ENCODE results near the gene FIGNL1. TPM values are rescaled to one million over a fixed set of nuclear protein-coding genes. Genes with fewer than 3 reads are reported as not detected.

FIGNL1 gene
- total RNA-seq, 1 donor from 2014 or later, result 11.1 TPM

DNA sequence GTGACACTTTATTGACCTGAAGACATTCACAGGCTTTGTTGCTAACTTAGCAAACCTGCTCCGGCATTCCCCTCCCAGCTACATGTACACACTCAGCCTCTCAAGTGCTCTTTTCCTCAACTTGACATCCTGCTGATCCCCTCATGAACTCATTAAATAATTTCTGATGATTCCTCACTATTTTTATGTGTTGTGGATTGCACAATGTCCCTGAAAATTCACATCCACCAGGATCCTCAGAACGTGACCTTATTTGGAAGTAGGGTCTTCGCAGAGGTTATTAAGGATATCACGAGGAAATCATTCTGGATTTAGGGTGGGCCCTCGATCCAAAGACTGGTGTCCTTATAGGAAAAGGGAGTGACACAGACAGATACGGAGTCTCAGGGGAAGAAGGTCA, 27.3 kb downstream of the FIGNL1 start:
- H3K9me3 Mint-ChIP-seq (ENCODE audit: unreplicated experiment), result no peaks in the 10 kb centered on the region

DNA sequence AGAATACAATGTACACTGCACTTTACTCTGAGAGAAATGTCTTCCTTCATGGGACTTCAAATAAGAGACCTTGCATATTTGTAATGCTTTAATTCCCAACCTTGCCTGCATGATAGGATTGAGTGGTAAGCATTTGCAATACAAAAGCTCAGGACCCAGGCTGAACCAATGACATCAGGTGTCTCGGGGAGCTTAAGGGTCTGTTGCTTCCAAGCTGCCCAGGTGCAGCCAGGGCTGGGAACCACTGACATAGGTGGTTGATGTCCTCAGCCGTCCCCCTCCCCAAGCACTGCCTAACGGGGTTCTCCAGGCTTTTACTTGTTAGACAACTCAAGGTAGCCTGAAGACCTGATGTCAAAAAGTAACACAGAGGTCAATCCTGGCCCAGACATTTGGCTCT, 29.1 kb downstream of the FIGNL1 start:
- Mint-ChIP-seq H3K27me3 (ENCODE audit: unreplicated experiment) (no peaks in the 10 kb centered on the region), H3K4me3 (ENCODE audit: unreplicated experiment) (no peak overlapping the region), H3K36me3 (ENCODE audit: unreplicated experiment) (no peaks in the 10 kb centered on the region), H3K4me1 (ENCODE audit: low read depth, unreplicated experiment) (peaks cover 7% of the 10 kb centered on the region), H3K27ac (ENCODE audit: unreplicated experiment) (no peak overlapping the region), H3K9me3 (ENCODE audit: unreplicated experiment) (no peaks in the 10 kb centered on the region)
- TF ChIP-seq, protein P1, sequence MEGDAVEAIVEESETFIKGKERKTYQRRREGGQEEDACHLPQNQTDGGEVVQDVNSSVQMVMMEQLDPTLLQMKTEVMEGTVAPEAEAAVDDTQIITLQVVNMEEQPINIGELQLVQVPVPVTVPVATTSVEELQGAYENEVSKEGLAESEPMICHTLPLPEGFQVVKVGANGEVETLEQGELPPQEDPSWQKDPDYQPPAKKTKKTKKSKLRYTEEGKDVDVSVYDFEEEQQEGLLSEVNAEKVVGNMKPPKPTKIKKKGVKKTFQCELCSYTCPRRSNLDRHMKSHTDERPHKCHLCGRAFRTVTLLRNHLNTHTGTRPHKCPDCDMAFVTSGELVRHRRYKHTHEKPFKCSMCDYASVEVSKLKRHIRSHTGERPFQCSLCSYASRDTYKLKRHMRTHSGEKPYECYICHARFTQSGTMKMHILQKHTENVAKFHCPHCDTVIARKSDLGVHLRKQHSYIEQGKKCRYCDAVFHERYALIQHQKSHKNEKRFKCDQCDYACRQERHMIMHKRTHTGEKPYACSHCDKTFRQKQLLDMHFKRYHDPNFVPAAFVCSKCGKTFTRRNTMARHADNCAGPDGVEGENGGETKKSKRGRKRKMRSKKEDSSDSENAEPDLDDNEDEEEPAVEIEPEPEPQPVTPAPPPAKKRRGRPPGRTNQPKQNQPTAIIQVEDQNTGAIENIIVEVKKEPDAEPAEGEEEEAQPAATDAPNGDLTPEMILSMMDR (IDR thresholded peaks at IDR 0.05; ENCODE audit: partially characterized antibody, unreplicated experiment), result no peak
- DNase-seq, result no peak

More for the DNA sequence above, 27.3 kb downstream of the FIGNL1 start:
- TF ChIP-seq, protein P1 (IDR thresholded peaks at IDR 0.05; ENCODE audit: partially characterized antibody, unreplicated experiment), result no peak
- Mint-ChIP-seq H3K4me3 (ENCODE audit: unreplicated experiment) (no peak overlapping the region), H3K4me1 (ENCODE audit: low read depth, unreplicated experiment) (peaks cover 7% of the 10 kb centered on the region), H3K36me3 (ENCODE audit: unreplicated experiment) (no peaks in the 10 kb centered on the region), H3K27ac (ENCODE audit: unreplicated experiment) (no peak overlapping the region), H3K27me3 (ENCODE audit: unreplicated experiment) (no peaks in the 10 kb centered on the region)
- no peak for DNase-seq

DNA sequence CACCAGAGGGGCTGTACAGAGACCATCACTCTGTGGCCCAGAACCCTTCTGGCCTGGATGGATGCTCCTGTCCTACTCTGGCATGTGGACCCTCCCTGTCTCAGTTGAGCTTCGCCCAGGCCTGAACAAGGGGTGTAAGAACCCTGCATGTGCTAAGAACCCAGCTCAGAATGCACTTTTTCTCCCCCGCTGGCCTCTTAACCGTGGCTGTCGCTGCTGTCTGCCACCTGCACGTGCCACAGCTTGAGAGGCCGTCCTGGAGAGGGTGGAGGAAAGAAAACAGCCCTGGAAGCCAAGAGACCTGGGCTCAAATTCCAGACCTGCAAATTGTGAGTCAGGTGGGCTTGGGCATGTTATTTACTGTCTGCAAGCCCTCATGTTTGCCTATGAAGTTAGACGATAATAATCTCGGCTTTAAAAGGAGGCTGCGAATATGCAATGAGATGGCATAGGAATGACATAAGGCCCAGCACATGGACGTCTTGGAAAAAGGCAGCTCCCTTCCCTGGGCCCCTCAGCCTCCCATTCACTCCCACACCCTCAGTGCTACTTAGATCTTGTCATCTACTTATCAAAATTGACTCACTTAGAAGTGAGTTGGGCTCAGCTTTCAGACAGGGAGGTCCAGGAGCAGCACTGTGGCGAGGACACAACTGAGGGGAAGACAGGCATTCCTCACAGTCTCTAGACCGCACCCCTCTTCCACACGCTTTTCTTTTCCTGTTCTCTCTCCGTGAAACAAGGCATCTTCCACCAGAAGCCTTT, 31.4 kb downstream of the FIGNL1 start:
- TF ChIP-seq, protein P1 (IDR thresholded peaks at IDR 0.05; ENCODE audit: partially characterized antibody, unreplicated experiment), result no peak
- Mint-ChIP-seq H3K27me3 (ENCODE audit: unreplicated experiment) (no peaks in the 10 kb centered on the region), H3K36me3 (ENCODE audit: unreplicated experiment) (no peaks in the 10 kb centered on the region), H3K27ac (ENCODE audit: unreplicated experiment) (no peak overlapping the region), H3K9me3 (ENCODE audit: unreplicated experiment) (no peaks in the 10 kb centered on the region), H3K4me1 (ENCODE audit: low read depth, unreplicated experiment) (peaks cover 4% of the 10 kb centered on the region), H3K4me3 (ENCODE audit: unreplicated experiment) (no peak overlapping the region)
- no peak for DNase-seq

DNA sequence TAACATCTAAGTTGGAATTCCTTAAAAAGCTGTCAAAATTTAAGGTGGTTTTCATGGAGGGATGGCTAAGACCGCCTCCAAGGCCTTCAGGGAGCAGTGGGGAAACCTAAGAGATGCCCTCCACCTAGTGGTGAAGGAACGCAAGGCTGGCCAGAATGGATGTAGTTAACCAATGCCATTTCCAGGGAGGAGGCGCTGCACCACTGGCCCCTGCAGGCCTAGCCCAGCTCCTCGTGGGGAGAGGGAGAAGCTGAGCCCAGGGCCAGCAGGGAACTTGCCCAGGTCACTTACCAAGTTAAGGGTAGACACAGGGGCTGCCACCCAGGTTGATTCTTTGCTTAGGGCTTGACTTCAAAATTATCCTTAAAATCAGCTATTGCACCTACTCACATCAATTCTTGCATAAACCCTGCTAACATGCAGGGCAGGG, 32.0 kb downstream of the FIGNL1 start:
- H3K4me1 Mint-ChIP-seq (ENCODE audit: low read depth, unreplicated experiment), result peaks cover 4% of the 10 kb centered on the region
- no peaks in the 10 kb centered on the region for H3K9me3 Mint-ChIP-seq (ENCODE audit: unreplicated experiment)
- TF ChIP-seq, protein P1 (IDR thresholded peaks at IDR 0.05; ENCODE audit: partially characterized antibody, unreplicated experiment), result peak; percentile 83
- H3K27ac Mint-ChIP-seq (ENCODE audit: unreplicated experiment), result no peak overlapping the region
- H3K4me3 Mint-ChIP-seq (ENCODE audit: unreplicated experiment), result no peak overlapping the region
- peak; percentile 79 for DNase-seq
- H3K36me3 Mint-ChIP-seq (ENCODE audit: unreplicated experiment), result no peaks in the 10 kb centered on the region
- no peaks in the 10 kb centered on the region for H3K27me3 Mint-ChIP-seq (ENCODE audit: unreplicated experiment)

DNA sequence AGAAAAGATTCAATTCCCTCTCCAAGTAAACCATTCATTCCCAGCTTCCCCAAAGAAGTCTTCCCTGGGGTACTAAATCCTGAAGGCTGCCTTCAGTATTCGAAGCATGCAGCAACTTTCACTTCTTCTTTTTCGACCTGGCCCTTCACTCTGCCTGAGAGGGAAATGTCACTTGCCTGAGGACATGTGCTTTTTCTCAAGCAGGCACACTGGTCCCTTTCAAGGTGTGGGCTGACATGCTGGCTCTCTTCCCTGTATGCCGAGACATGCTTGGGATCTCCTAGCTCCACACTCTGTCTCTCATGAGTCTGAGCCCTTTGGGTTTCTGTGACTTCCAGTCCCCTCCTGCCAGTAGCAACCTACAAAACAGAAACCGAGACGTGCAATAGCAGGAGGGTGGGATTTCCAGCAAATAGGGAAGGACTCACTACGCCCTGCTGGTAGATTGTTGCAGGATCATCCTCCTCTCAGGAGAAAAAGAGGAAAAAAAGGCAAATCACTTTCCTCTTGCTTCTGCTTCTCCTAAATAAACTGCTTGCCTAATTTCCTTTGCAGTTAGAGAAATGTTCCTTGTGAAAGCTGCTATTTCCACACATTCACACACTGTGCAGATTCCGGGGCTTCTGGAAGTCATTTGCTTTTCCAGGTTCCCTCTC, 33.5 kb downstream of the FIGNL1 start:
- TF ChIP-seq, protein P1 (IDR thresholded peaks at IDR 0.05; ENCODE audit: partially characterized antibody, unreplicated experiment), result no peak
- Mint-ChIP-seq H3K4me3 (ENCODE audit: unreplicated experiment) (no peak overlapping the region), H3K27me3 (ENCODE audit: unreplicated experiment) (no peaks in the 10 kb centered on the region), H3K36me3 (ENCODE audit: unreplicated experiment) (no peaks in the 10 kb centered on the region), H3K4me1 (ENCODE audit: low read depth, unreplicated experiment) (peaks cover 4% of the 10 kb centered on the region), H3K9me3 (ENCODE audit: unreplicated experiment) (no peaks in the 10 kb centered on the region), H3K27ac (ENCODE audit: unreplicated experiment) (no peak overlapping the region)
- DNase-seq, result no peak

Measured in glutamatergic neuron (in vitro differentiated cells).